ENCODE results near the gene MYBPC2. TPM values are rescaled to one million over a fixed set of nuclear protein-coding genes. Genes with fewer than 3 reads are reported as not detected.
"Not testable (repeated sequence)": the region's sequence is repeated elsewhere in the genome, so short reads cannot be mapped to it uniquely, and the experiment has no call there.

Gene MYBPC2
- total RNA-seq, 1 donor from 2014 or later, result 1.4 TPM

- H3K27me3 Mint-ChIP-seq, result no peaks in the 10 kb centered on the region
- no peak for TF ChIP-seq CTCF (IDR thresholded peaks at IDR 0.05)
- DNase-seq (peak; percentile 68), ATAC-seq (ENCODE audit: low read depth) (no peak)
- no peaks in the 10 kb centered on the region for H3K9me3 Mint-ChIP-seq
- peak overlapping the region; percentile 62 for H3K4me3 Mint-ChIP-seq
- peaks cover 72% of the 10 kb centered on the region for H3K4me1 Mint-ChIP-seq
- peaks cover 5% of the 10 kb centered on the region for H3K36me3 Mint-ChIP-seq (ENCODE audit: low read depth)
- ChIA-PET POLR2A (interaction anchor here (0.6 to 10.8 kb wide), 4 partner anchors 16 to 92 kb away, joined by 3 to 282 read pairs (median 7); partner anchors contain the start of genes POLD1 and SPIB), CTCF (interaction anchor here (1.1 kb wide), 1 partner anchor 19 kb away, joined by 3 read pairs; no protein-coding TSS in a partner anchor)
- peak overlapping the region; percentile 76 for H3K27ac Mint-ChIP-seq
- intact Hi-C loops (cut with micrococcal nuclease), result loop anchor here (1.0 kb wide), 1 partner anchor 27 kb away; no protein-coding TSS in a partner anchor
Observed at GRCh38 chr19:50434525-50434924, 1.8 kb downstream of the MYBPC2 start.

- H3K27me3 Mint-ChIP-seq, result no peaks in the 10 kb centered on the region
- POLR2A ChIA-PET, result interaction anchor here (1.0 to 10.8 kb wide), 3 partner anchors 17 to 51 kb away, joined by 3 to 282 read pairs (median 7); partner anchors contain the start of genes POLD1 and SPIB
- DNase-seq (no peak), ATAC-seq (ENCODE audit: low read depth) (no peak)
- H3K4me1 Mint-ChIP-seq, result peaks cover 65% of the 10 kb centered on the region
- H3K27ac Mint-ChIP-seq, result no peak overlapping the region
- H3K4me3 Mint-ChIP-seq, result no peak overlapping the region
- H3K9me3 Mint-ChIP-seq, result no peaks in the 10 kb centered on the region
- peaks cover 5% of the 10 kb centered on the region for H3K36me3 Mint-ChIP-seq (ENCODE audit: low read depth)
- CTCF ChIA-PET, result no interaction called here
- no peak for TF ChIP-seq CTCF (IDR thresholded peaks at IDR 0.05)
- intact Hi-C loops (cut with micrococcal nuclease), result no loop called here
Observed at GRCh38 chr19:50435221-50435620, 2.5 kb downstream of the MYBPC2 start.

- POLR2A ChIA-PET, result interaction anchor here (0.9 kb wide), 1 partner anchor 25 kb away, joined by 3 read pairs; no protein-coding TSS in a partner anchor
Observed at GRCh38 chr19:50435627-50436026, 2.9 kb downstream of the MYBPC2 start.

GRCh38 chr19:50437862-50438449, 5.3 kb downstream of the MYBPC2 start:
- no peaks in the 10 kb centered on the region for H3K9me3 Mint-ChIP-seq
- H3K4me3 Mint-ChIP-seq, result no peak overlapping the region
- intact Hi-C loops (cut with micrococcal nuclease), result no loop called here
- H3K4me1 Mint-ChIP-seq, result peaks cover 41% of the 10 kb centered on the region
- CTCF ChIA-PET, result no interaction called here
- no peaks in the 10 kb centered on the region for H3K27me3 Mint-ChIP-seq
- DNase-seq (no peak), ATAC-seq (ENCODE audit: low read depth) (no peak)
- no peaks in the 10 kb centered on the region for H3K36me3 Mint-ChIP-seq (ENCODE audit: low read depth)
- no peak overlapping the region for H3K27ac Mint-ChIP-seq
- POLR2A ChIA-PET, result interaction anchor here (0.6 to 0.9 kb wide), 2 partner anchors 22 to 1531 kb away, joined by 3 read pairs; no protein-coding TSS in a partner anchor
- no peak for TF ChIP-seq CTCF (IDR thresholded peaks at IDR 0.05)

More at GRCh38 chr19:50435627-50436026, 2.9 kb downstream of the MYBPC2 start:
- DNase-seq (no peak), ATAC-seq (ENCODE audit: low read depth) (no peak)
- Mint-ChIP-seq H3K27ac (peak overlapping the region; percentile 30), H3K27me3 (no peaks in the 10 kb centered on the region), H3K4me3 (no peak overlapping the region), H3K4me1 (peaks cover 61% of the 10 kb centered on the region), H3K9me3 (no peaks in the 10 kb centered on the region), H3K36me3 (ENCODE audit: low read depth) (peaks cover 5% of the 10 kb centered on the region)
- intact Hi-C loops (cut with micrococcal nuclease), result no loop called here
- CTCF ChIA-PET, result no interaction called here
- TF ChIP-seq CTCF (IDR thresholded peaks at IDR 0.05), result no peak

GRCh38 chr19:50439130-50439529, 6.4 kb downstream of the MYBPC2 start:
- POLR2A ChIA-PET, result not testable (repeated sequence)

More at GRCh38 chr19:50439130-50439529, 6.4 kb downstream of the MYBPC2 start:
- H3K27me3 Mint-ChIP-seq; H3K27ac Mint-ChIP-seq; CTCF ChIA-PET; H3K36me3 Mint-ChIP-seq (ENCODE audit: low read depth); intact Hi-C loops (cut with micrococcal nuclease); ATAC-seq (ENCODE audit: low read depth); H3K4me3 Mint-ChIP-seq; DNase-seq; H3K9me3 Mint-ChIP-seq: not testable (repeated sequence)
- H3K4me1 Mint-ChIP-seq, result peaks cover 29% of the 10 kb centered on the region
